Fibroblast of the aortic adventitia (primary cell): Measurements from ENCODE around the gene TMEM19. TPM values are rescaled to one million over a fixed set of nuclear protein-coding genes. Genes with fewer than 3 reads are reported as not detected.

Experiments used
- DNase-seq: peaks from one replicate; pipeline ENCODE4 v3.0.0-alpha.2; 2010; ENCODE audit warnings: low read depth
- H3K4me3 ChIP-seq: 2 replicates; pipeline ENCODE4 v1.5.1; 2011; ENCODE audit warnings: low read depth, mild to moderate bottlenecking, control low read depth, low read length, moderate library complexity
- CTCF ChIP-seq: IDR thresholded peaks from 2 replicates; pipeline ENCODE4 v1.5.1; 2011; ENCODE audit warnings: mild to moderate bottlenecking, low read length, control low read depth, inconsistent platforms; ENCODE audit not compliant: insufficient read depth
- small RNA-seq: library from RNA; depleted of rRNA; stranded (forward); fragments of <200 nt; gene quantifications from one replicate; pipeline ENCODE3, GENCODE V24; 2012
- total RNA-seq: library from RNA; depleted of rRNA; stranded (reverse); fragments of >200 nt; gene quantifications from 2 replicates; pipeline ENCODE4 v1.2.3, GENCODE V29; 2012; ENCODE audit warnings: low replicate concordance

Gene TMEM19
- total RNA-seq, 1 donor, result 36.8 TPM

DNA sequence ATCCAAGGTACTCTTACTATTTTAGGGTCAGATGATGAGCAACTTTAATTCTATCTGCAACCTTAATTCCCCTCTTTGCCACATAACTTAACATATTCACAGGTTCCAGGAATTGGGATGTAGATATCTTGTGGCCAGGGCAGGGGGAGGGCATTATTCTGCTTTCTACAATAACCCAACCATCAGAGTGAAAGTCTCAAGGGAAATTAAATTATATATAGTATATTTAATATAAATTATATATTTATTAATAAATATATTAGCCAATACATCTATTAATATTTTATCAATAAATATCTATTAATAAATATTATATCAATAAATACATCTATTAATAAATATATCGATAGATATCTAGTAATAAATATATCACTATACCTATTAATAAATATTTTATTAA lies 57.1 kb downstream of the TMEM19 start:
- TF ChIP-seq CTCF, result no peak
- DNase-seq, result no peak
- H3K4me3 ChIP-seq, result no peak overlapping the region

- DNase-seq, result no peak
- H3K4me3 ChIP-seq, result no peak overlapping the region
- TF ChIP-seq CTCF, result no peak
Observed at GRCh38 chr12:71744522-71745300, 58.8 kb downstream of the TMEM19 start.

- peak; percentile 82 for DNase-seq
- H3K4me3 ChIP-seq, result no peak overlapping the region
- TF ChIP-seq CTCF, result peak; percentile 74
Observed at GRCh38 chr12:71746974-71747611, 61.2 kb downstream of the TMEM19 start.

DNA sequence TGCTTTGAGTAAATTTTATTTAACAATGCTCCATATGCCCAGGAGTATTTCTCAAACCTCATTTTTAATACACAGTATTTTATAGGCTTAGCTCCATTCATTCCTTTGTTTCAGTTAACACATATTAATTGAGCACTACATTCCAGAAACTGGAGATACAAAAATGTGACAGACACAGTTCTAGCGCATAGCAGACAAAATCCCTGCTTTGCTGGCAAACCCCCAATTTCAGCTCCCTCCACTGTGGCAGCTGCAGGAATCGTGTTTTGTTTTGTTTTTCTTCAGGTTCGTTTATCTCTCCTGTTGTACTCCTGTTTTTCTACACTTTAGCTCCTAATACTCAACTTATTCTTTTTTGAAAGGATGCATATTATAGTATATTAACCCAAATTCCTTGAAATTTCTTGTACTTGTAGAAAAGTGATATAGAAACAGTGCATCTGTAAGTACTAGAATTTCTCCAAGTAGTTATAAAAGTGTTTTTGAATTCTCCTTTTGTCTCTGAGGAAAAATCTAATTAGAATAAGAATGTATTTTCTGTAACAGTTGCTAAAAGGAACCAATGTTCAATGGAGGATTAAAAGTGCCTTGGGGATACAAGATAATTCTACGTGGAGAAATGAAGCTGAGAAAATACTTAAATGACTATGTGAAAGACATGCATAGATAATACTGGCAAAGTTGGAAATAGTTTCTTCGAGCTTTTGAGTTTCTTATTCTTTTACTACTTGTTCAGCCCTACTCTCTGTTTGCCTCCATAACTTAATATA lies 62.4 kb downstream of the TMEM19 start:
- TF ChIP-seq CTCF, result no peak
- no peak overlapping the region for H3K4me3 ChIP-seq
- DNase-seq, result no peak

DNA sequence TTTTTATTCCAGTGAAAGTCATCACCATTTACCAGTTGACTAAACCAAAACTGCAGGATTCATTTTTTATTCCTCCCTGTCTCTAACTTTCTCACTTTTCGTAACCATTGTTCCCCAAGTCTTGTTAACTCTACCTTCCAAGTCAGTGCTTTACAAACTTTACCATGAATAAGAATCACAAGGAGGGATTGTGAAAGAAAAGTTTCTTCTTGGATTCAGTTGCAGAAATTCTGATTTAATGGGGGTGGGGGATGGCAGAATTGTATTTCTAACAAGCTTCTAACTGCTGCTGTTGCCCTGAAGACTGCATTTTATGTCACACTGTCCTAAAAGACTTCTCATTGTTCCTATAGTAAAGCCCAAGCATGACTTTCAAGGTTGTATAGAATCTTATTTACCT lies 63.8 kb downstream of the TMEM19 start:
- H3K4me3 ChIP-seq, result no peak overlapping the region
- peak; percentile 19 for DNase-seq
- no peak for TF ChIP-seq CTCF

- no peak for DNase-seq
Observed at GRCh38 chr12:71752891-71753290, 67.0 kb downstream of the TMEM19 start.

More at GRCh38 chr12:71752891-71753290, 67.0 kb downstream of the TMEM19 start:
- H3K4me3 ChIP-seq, result no peak overlapping the region
- TF ChIP-seq CTCF, result no peak

Small RNAs within 50 kb of the gene (small RNA-seq; reads per million reads assigned to genes)
- gene RF00560, result not detected

Other genes with a start within 250 kb of the TMEM19 start
- 7.8 TPM in 1 of 2 replicates, not detected in the other for gene LGR5, start 246.3 kb upstream of the TMEM19 start, total RNA-seq
- gene ZFC3H1, start 22.2 kb upstream of the TMEM19 start, total RNA-seq, result 54.1 and 68.1 TPM in 2 replicates
- 3.8 and 4.9 TPM in 2 replicates for gene THAP2, start 21.8 kb upstream of the TMEM19 start, total RNA-seq
- 14.2 and 37.5 TPM in 2 replicates for gene RAB21, start 68.8 kb downstream of the TMEM19 start, total RNA-seq
- 41.8 and 46.5 TPM in 2 replicates for gene TBC1D15, start 153.7 kb downstream of the TMEM19 start, total RNA-seq